Measurements from ENCODE around the gene NRIP3.

Gene NRIP3

GRCh38 chr11:9003573-9004182 is at the start of gene NRIP3:
TSS of gene NRIP3 (minus strand) at chr11:9004001. CDS start at chr11:9003935, 66 bp downstream.
- TF ChIP-seq CTCF (IDR thresholded peaks at IDR 0.05; ENCODE audit: low read length, missing control alignments) = no peak
- peak within 1 kb of the TSS; percentile 43 for H3K4me3 ChIP-seq (replicated peaks; ENCODE audit: low read depth, low read length)

GRCh38 chr11:9052316-9052715 is 48.5 kb upstream of the NRIP3 start:
- DNase-seq (ENCODE audit: low read depth) = no peak
- no peak overlapping the region for H3K4me3 ChIP-seq (replicated peaks; ENCODE audit: low read depth, low read length)
- no peak for TF ChIP-seq CTCF (IDR thresholded peaks at IDR 0.05; ENCODE audit: low read length, missing control alignments)

More at GRCh38 chr11:9003573-9004182, at the start of gene NRIP3:
- DNase-seq (ENCODE audit: low read depth) = peak; percentile 55

- H3K4me3 ChIP-seq (replicated peaks; ENCODE audit: low read depth, low read length) = no peak overlapping the region
- no peak for TF ChIP-seq CTCF (IDR thresholded peaks at IDR 0.05; ENCODE audit: low read length, missing control alignments)
- no peak for DNase-seq (ENCODE audit: low read depth)
Observed at GRCh38 chr11:9049959-9050358, 46.2 kb upstream of the NRIP3 start.

GRCh38 chr11:9047964-9048523 is 44.2 kb upstream of the NRIP3 start:
- TF ChIP-seq CTCF (IDR thresholded peaks at IDR 0.05; ENCODE audit: low read length, missing control alignments) = no peak
- DNase-seq (ENCODE audit: low read depth) = peak; percentile 55
- H3K4me3 ChIP-seq (replicated peaks; ENCODE audit: low read depth, low read length) = no peak overlapping the region

- TF ChIP-seq CTCF (IDR thresholded peaks at IDR 0.05; ENCODE audit: low read length, missing control alignments) = no peak
- H3K4me3 ChIP-seq (replicated peaks; ENCODE audit: low read depth, low read length) = no peak overlapping the region
- no peak for DNase-seq (ENCODE audit: low read depth)
Observed at GRCh38 chr11:9046481-9046880, 42.7 kb upstream of the NRIP3 start.

GRCh38 chr11:9042488-9042887 is 38.7 kb upstream of the NRIP3 start:
- DNase-seq (ENCODE audit: low read depth) = no peak
- H3K4me3 ChIP-seq (replicated peaks; ENCODE audit: low read depth, low read length) = no peak overlapping the region
- TF ChIP-seq CTCF (IDR thresholded peaks at IDR 0.05; ENCODE audit: low read length, missing control alignments) = no peak

GRCh38 chr11:9041747-9042146 is 37.9 kb upstream of the NRIP3 start:
- H3K4me3 ChIP-seq (replicated peaks; ENCODE audit: low read depth, low read length) = no peak overlapping the region
- no peak for TF ChIP-seq CTCF (IDR thresholded peaks at IDR 0.05; ENCODE audit: low read length, missing control alignments)

More at GRCh38 chr11:9041747-9042146, 37.9 kb upstream of the NRIP3 start:
- DNase-seq (ENCODE audit: low read depth) = no peak
